Activated gamma-delta T cell treated with Interleukin-2 at 50 U/mL for 16 hours (primary cell): Measurements from ENCODE around the gene TTC38.

Source experiments
- DNase-seq: peaks from one replicate; pipeline ENCODE4 v3.0.0-alpha.2; 2020

The TTC38 gene

GRCh38 chr22:46267431-46268279, at the start of gene TTC38:
TTC38 (plus strand) TSS chr22:46268008; CDS start chr22:46268040, 32 bp downstream.
- DNase-seq, result peak; percentile 40

- DNase-seq, result no peak
Observed at GRCh38 chr22:46219636-46220035, 48.2 kb upstream of the TTC38 start.

DNA sequence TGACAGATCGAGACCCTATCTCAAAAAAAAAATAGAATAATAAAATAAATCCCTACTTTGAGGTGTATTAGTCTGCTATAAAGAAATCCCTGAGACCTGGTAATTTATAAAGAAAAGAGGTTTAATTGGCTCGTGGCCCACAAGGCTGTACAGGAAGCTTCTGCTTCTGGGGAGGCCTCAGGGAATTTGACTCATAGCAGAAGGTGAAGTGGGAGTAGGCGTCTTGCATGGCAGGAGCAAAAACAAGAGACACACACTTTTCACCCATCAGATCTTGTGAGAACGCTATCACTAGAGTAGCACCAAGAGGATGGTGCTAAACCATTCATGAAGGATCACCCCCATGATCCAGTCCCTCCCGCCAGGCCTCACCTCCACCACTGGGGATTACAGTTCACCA, 46.9 kb upstream of the TTC38 start:
- DNase-seq, result no peak

DNA sequence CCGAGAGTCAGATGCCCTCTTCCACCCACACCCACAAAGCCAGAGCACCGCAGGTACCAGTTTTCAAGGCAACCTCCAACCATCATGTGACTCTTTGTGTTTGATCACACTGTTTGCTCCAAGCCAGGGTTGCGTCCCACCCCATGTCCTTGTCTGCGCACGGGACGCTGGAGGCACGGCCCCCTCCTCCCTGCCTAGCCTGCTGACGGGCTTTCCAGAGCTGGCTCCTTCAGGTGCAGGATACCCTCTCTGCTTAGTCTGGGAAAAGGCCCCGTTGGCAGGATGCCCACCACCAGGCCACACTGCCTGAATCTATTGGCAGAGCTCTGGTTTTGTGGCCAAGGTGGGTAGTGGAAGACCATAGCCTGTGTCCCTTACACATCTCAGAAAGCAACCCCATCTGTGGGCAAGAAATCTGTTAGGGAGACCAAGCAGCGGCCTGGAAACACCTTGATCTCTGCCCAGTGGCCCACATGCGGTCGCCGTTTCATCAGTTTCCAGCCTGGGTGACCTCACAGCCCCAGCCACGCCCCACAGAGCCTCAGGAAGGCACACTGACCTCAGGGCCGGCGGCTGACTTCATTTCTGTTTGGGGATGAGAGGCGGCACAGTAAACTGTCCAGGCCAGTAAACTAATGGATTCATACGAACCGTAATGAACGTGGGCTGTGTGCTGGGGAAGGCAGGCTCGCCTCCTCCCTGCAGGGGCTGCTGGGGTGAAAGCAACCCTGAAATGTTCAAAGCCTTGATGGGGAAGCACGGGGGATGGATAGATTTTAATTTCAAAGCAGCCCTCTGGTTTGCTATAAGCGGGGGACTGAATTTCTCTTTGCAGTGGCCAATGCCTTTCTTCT, 43.5 kb upstream of the TTC38 start:
- DNase-seq, result no peak

GRCh38 chr22:46224898-46225290, 42.9 kb upstream of the TTC38 start:
- no peak for DNase-seq

DNA sequence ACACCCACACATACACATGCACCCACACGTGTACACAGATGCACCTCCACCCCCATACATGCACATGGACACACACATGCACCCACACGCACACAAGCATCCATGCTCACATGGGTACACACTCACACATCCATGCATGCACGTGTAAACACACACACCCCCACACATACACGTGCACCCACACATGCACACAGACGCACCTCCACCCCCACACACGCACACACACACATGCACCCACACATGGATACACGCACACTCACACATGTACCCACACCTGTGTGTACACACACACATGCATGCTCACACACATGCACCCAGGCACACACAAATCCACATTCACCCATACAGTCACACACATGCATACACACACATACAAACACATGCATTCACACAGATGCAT, 42.2 kb upstream of the TTC38 start:
- DNase-seq, result no peak

GRCh38 chr22:46226577-46226976, 41.2 kb upstream of the TTC38 start:
- no peak for DNase-seq

- DNase-seq, result no peak
Observed at GRCh38 chr22:46229701-46230100, 38.1 kb upstream of the TTC38 start.

DNA sequence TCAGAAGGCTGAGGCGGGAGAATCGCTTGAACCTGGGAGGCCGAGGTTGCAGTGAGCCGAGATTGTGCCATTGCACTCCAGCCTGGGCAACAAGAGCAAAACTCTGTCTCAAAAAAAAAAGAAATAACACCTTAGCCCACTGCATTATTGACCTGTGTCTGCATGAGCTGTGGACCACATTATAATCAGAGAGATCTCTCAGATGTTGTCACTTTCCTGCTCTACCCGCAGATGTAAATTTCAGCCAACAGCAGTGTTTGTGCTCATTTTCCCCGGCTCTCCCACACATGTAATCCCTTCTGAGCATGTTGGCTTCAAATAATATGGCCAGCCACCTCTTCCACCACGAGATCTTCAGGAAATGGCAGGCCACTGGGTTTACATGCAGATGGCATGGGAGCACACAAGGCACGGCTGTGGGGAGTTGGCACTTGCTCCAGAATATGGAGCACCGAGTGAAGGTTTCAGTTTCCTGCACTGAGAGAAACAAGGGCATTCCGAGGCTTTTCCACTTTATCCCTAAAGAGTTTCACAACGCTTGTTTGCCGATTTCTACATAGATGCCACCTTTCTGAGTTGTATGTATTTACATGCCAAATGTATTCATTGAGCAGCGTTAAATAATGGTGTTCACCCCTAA, 37.4 kb upstream of the TTC38 start:
- no peak for DNase-seq

DNA sequence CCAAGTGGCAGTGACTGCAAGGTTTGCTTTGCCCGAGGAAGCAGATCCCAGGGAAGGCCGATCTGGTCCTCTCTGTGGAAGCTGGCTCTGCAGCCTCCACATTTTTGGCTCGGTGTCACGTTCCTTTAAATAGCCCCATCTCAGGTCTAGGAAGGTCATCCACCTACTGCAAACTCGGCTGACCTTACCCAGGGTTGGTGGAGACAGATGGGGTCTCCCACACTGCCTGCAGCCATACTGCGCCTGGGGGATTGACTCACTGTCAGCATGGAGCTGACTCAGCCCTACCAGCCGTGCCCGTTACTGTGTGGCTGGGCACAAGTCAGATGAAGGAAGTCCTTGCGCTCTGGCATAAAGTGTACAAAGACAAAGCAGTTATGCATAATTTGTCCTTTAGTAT, 34.6 kb upstream of the TTC38 start:
- no peak for DNase-seq

- DNase-seq, result no peak
Observed at GRCh38 chr22:46234969-46235368, 32.8 kb upstream of the TTC38 start.

- DNase-seq, result no peak
Observed at GRCh38 chr22:46237453-46238124, 30.2 kb upstream of the TTC38 start.

GRCh38 chr22:46238541-46238940, 29.3 kb upstream of the TTC38 start:
- no peak for DNase-seq

GRCh38 chr22:46239261-46240048, 28.4 kb upstream of the TTC38 start:
- no peak for DNase-seq

GRCh38 chr22:46240073-46240472, 27.7 kb upstream of the TTC38 start:
- no peak for DNase-seq

DNA sequence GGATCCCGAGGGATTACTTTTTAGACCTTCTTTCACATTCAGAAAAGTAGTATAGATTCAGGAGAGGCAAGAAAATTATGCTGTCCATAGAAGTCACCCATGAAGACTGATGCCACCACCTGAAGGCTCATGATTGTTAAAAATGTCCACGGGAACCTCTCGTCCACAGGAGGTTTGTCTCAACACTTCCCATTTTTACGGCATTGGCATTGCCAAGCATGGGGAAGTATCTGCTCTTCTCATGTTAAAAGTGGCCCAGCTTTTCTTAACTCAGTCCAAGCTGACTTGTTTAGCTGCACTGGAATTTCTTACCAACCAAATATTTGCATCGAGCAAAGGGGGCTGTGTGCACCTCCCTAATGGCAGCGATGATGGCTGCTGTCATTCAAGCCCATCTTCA, 27.3 kb upstream of the TTC38 start:
- no peak for DNase-seq

GRCh38 chr22:46240907-46241306, 26.9 kb upstream of the TTC38 start:
- DNase-seq, result no peak

GRCh38 chr22:46241396-46242007, 26.3 kb upstream of the TTC38 start:
- no peak for DNase-seq

DNA sequence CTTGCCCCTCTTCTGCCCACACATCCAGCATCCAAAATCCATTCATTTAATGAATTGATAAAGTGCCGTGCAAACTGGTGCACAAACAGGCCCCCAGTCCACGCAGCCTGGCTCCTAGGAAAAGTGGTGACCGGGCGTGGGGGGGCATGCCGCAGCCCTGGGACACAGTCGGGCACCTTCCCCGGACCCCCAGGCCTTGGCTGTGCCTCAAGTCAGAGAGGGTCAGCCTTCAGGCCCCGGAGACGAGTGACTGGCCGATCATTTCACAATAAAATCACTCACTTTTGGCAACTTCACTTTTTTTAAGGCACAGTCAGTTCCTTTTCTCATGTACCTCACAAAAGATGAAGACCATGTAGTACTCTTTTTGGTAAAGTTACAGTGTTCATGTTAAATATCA, 25.7 kb upstream of the TTC38 start:
- DNase-seq, result no peak

DNA sequence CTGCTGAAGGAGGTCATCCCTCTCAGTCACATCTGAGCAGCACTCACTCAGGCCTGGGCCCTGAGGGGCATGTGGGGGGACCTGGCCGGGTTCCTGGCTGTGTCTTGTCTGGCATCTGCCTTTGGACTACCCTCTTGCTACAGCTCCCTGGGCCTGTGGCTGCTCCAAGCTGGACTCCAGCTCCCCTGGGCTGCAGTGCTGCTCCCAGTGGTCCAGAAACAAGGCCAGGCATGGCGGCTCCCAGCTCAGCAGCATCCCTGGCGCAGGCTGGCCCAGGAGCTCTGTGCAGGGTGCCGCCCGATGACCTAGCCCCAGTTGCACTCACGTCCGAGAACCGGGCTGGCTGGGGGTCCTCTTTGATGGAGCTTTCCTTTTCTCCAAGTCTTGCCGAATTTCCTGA, 23.0 kb upstream of the TTC38 start:
- no peak for DNase-seq

- DNase-seq, result no peak
Observed at GRCh38 chr22:46245511-46245910, 22.3 kb upstream of the TTC38 start.

DNA sequence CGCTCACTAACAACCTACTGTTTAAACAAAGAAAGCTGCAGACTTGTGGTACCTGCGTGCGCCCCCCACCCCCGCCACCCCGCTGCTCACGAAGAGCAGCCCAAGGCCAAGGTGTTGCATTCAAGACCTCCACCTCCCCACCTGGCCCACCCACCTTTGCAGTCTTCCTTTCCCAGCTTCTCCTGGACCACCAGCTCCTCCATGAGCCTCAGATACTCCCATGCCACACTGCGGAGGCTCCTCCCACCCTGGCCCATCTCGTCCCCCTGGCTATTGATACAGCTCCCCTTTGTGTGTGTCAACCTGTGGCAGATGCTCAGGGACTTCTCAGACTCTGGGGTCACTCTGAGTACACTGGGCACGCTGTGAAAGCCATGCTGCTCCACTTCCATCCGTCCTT, 21.6 kb upstream of the TTC38 start:
- DNase-seq, result no peak
